Esophagus muscularis mucosa (tissue), 3 donors: ENCODE results near the gene CENPO.

Source experiments
- POLR2A ChIP-seq: fragments of 450-650 bp; IDR thresholded peaks from one replicate; pipeline ENCODE4 v1.6.1; 2017; ENCODE audit warnings: antibody characterized with exemption, moderate library complexity, mild to moderate bottlenecking, low read depth
- TF ChIP-seq, protein P1 (sequence below), 3 experiments: fragments of 200-600 bp in 2 of 3; fragments of 450-650 bp in 1 of 3; sonication (generic) in 2 of 3; IDR thresholded peaks; one replicate each; pipeline ENCODE4 v1.5.1; 2017 to 2019; ENCODE audit warnings: antibody characterized with exemption in 3 of 3, mild to moderate bottlenecking in 2 of 3, moderate library complexity in 1 of 3

DNA sequence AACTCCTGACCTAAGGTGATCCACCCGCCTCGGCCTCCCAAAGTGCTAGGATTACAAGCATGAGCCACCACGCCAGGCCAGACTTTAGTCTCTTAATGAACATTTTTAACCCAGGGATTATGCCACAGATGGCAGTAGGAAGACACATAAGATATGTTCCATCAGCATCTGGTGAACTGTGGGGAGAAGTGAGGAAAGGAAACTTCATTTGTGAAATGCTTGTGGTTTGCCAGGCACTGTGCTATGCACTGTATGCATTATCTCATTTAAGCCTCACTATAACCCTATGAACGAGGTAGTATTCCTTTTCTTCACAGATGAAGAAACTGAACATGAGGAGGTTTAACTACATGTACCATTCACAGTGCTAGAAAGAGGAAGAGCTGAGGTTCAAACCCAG lies 29.4 kb upstream of the CENPO start:
- TF ChIP-seq, protein P1, sequence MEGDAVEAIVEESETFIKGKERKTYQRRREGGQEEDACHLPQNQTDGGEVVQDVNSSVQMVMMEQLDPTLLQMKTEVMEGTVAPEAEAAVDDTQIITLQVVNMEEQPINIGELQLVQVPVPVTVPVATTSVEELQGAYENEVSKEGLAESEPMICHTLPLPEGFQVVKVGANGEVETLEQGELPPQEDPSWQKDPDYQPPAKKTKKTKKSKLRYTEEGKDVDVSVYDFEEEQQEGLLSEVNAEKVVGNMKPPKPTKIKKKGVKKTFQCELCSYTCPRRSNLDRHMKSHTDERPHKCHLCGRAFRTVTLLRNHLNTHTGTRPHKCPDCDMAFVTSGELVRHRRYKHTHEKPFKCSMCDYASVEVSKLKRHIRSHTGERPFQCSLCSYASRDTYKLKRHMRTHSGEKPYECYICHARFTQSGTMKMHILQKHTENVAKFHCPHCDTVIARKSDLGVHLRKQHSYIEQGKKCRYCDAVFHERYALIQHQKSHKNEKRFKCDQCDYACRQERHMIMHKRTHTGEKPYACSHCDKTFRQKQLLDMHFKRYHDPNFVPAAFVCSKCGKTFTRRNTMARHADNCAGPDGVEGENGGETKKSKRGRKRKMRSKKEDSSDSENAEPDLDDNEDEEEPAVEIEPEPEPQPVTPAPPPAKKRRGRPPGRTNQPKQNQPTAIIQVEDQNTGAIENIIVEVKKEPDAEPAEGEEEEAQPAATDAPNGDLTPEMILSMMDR (IDR thresholded peaks at IDR 0.05) = no peak
- no peak for TF ChIP-seq POLR2A
